Measurements from ENCODE around the gene PVALEF.

DNA sequence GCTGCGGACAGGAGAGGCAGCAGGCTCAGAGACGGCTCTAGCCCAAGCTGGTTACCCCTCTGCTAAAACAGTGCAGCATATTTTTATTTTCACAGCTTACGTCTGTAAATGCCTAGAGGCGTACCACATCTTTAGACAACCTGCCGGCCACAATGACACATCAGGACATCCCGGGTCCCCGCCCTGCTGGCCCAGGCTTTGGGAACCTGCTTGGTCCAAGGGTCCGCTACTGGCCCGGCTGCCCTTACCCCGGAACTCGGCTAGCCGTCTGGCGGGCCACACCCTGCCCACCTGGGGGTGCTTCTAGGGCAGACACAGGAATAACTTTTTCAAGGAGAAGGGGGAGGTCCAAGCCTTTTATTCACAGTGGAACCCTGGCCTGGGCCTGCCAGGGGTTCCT is 53.2 kb downstream of the PVALEF start:
- TF ChIP-seq, protein P1, sequence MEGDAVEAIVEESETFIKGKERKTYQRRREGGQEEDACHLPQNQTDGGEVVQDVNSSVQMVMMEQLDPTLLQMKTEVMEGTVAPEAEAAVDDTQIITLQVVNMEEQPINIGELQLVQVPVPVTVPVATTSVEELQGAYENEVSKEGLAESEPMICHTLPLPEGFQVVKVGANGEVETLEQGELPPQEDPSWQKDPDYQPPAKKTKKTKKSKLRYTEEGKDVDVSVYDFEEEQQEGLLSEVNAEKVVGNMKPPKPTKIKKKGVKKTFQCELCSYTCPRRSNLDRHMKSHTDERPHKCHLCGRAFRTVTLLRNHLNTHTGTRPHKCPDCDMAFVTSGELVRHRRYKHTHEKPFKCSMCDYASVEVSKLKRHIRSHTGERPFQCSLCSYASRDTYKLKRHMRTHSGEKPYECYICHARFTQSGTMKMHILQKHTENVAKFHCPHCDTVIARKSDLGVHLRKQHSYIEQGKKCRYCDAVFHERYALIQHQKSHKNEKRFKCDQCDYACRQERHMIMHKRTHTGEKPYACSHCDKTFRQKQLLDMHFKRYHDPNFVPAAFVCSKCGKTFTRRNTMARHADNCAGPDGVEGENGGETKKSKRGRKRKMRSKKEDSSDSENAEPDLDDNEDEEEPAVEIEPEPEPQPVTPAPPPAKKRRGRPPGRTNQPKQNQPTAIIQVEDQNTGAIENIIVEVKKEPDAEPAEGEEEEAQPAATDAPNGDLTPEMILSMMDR (conservative IDR thresholded peaks at IDR 0.05 in 1 of 2, IDR thresholded peaks at IDR 0.05 in 1 of 2; ENCODE audit: low read depth in 1 of 2, low read length in 2 of 2): no peak
- TF ChIP-seq EZH2 (IDR thresholded peaks at IDR 0.05; ENCODE audit: low read length, missing control alignments): no peak
